NOMO-1 (cell line): Measurements from ENCODE around the gene CCDC154.
"Not testable (repeated sequence)": the region's sequence is repeated elsewhere in the genome, so short reads cannot be mapped to it uniquely, and the experiment has no call there.

Experiments
- DNase-seq, 2 experiments: peaks; one replicate each; lab custom pipeline; 2025; ENCODE audit not compliant: unreplicated experiment in 2 of 2; lab: John Stamatoyannopoulos, UW

CCDC154 gene

DNA sequence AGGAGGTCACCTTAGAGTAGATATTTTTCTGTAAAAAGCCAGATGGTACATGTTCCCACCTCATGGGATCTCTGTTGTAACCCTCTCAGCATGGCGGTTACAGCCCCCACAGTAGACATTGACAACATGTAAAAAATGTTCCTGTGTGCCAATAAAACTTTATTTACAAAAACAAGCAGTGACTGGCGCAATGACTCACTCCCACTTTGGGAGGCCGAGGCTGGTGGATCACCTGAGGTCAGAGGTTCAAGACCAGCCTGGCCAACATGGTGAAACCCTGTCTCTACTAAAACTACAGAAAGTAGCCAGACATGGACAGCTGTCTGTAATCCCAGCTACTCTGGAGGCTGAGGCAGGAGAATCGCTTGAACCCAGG is 4.7 kb downstream of the CCDC154 start:
- DNase-seq, result not testable (repeated sequence)

DNA sequence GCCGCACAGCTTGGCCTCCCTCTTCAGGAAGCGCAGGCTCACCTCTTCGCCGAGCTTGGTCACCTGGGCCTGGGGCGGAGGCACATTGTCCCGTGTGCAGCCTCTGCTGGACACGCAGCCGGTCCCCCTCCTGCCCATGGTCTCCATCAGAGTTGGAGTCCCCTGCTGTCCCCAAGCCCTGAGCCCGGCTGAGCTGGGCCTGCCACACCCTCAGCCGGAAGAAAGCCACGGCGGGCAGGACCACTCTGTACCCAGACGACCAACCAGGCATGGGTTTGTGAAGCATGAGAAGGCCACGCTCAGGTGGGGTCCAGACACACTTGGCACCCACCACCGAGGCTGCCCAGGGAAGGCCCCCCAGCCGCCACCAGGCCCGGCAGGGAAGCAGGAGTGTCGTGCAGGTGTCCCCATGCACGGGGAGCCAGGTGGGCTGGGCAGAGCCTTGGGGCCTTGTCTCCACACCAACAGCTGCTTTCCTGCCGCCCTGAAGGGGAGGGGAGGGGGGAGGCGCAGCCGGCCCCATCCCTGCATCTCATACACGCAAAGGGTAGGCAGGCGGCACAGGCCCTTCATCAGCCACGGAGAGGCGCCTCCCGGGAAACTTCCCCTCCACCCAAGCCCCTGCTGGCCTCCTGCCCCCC is 5.2 kb downstream of the CCDC154 start:
- DNase-seq, result no peak

GRCh38 chr16:1438229-1439057 is 5.9 kb downstream of the CCDC154 start:
- no peak for DNase-seq

- no peak for DNase-seq
Measured at GRCh38 chr16:1437606-1438005, 6.8 kb downstream of the CCDC154 start.

DNA sequence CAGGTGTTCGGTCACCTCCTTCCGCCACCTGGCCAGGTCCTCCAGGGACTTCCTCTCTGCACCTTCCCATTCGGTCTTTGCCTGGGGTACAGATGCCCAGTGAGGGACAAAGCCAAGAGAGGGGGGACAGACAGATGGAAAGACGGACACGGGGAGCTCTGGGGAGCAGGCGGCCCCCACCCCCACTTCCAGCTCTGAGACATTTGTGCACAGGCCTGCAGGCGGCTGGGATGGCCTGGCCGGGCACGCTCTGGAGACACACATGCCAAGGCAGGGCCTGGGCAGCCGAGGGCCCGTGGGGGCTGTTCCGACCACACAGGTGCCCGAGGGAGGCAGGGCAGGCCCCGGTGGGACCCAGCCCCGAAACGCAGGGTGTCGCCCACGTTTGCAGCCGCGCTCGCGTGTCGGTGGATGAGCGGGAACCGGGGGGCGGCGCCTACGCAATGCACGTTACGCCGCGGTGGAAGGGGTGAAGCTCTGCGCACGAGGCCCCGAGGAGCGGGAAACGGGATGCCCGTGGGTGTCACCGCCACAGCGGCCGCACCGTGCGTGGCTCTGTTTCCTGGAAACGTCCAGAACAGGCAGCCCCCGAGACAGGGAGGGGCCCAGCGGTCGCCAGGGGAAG is 7.5 kb downstream of the CCDC154 start:
- DNase-seq, result no peak

- DNase-seq, result no peak
Measured at GRCh38 chr16:1435921-1436697, 8.2 kb downstream of the CCDC154 start.

- DNase-seq, result no peak
Measured at GRCh38 chr16:1434644-1435592, 9.4 kb downstream of the CCDC154 start.

GRCh38 chr16:1433756-1434155 is 10.6 kb downstream of the CCDC154 start:
- DNase-seq, result no peak

DNA sequence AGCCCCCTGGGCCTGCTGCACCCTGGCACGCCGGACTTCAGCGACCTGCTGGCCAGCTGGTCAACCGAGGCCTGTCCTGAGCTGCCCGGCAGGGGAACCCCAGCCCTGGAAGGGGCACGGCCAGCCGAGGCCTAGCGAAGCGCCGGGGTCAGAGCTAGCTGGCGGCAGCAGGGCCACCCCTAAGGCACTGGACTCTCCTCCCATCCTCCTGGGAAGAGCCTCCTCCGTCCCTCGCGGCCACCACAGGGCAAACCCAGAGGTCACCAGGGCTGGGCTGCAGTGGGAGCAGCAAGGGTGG is 11.1 kb downstream of the CCDC154 start:
- no peak for DNase-seq

DNA sequence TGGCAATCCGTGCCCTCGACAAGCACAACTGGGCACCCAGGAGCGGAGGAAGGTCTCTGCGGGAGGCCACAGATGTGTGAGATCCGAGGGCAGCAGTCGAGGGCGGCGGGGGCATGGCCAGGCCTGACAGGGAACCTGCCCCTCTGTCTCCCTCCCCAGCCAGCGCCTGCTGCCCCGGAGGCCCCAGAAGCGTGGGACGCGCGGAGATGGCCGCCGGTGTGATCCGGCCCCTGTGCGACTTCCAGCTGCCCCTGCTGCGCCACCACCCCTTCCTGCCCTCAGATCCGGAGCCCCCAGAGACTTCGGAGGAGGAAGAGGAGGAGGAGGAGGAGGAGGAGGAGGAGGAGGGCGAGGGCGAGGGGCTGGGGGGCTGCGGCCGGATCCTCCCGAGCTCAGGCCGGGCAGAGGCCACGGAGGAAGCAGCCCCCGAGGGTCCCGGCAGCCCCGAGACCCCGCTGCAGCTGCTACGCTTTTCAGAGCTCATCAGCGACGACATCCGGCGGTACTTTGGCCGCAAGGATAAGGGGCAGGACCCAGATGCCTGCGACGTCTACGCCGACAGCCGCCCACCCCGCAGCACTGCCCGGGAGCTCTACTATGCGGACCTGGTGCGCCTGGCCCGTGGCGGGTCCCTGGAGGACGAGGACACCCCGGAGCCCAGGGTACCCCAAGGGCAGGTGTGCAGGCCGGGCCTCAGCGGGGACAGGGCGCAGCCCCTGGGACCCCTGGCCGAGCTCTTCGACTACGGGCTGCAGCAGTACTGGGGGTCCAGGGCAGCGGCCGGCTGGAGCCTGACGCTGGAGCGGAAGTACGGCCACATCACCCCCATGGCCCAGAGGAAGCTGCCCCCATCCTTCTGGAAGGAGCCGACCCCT is 11.7 kb downstream of the CCDC154 start:
- DNase-seq, result no peak

- no peak for DNase-seq
Measured at GRCh38 chr16:1431497-1432270, 12.7 kb downstream of the CCDC154 start.

DNA sequence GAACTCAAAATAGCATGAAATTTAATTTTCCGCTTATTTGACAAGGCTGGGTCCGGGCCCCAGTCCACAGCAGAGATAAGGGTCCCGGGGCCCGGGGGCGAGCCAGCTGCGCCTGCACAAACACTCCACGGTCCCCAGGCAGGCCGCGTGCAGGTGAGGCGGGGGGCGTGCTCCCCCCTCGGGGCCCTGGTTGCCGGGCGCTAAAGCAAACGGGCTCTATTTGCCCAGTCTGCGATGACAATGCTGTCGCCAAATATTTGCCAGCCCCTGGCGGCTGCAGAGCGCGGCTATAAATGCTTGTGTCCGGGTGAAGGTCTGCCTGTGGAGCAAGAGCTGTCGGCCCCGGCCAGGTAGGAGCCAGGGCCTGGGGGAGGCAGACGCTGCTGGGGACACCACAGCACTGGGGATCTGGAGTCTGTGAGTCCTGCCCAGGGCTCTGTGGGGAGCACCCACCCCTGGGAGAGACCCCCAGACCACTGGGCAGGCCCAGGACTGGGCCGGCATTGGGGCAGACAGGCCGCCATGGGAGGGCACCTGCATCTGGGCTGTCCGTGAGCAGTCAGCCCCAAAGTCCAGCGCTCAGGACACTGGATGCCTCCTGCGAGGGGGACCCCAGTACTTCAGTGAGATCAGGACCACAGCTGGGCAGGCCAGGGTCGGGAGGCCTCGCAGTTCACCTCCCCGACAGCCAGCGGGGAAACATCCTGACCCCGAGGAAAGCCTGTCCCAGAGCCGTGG is 13.4 kb downstream of the CCDC154 start, which contains the start of gene PERCC1:
TSS of gene PERCC1 (plus strand) at position 320 of the 738 bp plus-strand sequence. CDS start 1,516 bp downstream, outside the sequence.
- DNase-seq, result no peak

DNA sequence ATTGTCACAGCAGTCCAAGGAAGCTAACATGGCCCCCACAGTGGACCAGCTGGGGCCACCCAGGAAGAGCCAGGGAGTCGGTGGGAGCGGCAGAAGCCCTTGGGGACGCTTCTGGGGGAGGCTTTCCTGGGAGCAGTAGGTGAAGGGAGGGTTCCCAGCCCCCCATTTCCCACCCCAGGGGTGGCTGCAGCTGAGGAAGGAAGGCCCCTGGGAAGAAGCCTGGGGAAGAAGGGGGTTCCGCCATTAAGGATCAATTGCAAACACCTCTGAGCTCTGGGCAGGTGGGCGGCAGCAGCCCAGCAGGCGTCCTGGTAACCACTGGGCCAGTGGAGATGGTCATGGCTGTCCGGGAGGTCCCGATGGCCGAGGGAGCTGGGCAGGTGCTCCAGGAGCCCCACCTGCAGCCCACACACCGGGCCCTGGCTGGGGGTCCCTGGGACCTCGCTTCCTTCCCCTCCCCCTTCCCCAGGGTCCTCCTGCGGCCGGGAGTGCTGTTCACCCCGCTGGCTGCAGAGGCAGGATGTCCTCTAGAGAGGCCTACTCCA is 14.1 kb downstream of the CCDC154 start:
- no peak for DNase-seq

- DNase-seq, result no peak
Measured at GRCh38 chr16:1429631-1430030, 14.7 kb downstream of the CCDC154 start.

- DNase-seq, result no peak
Measured at GRCh38 chr16:1429012-1429411, 15.3 kb downstream of the CCDC154 start.

DNA sequence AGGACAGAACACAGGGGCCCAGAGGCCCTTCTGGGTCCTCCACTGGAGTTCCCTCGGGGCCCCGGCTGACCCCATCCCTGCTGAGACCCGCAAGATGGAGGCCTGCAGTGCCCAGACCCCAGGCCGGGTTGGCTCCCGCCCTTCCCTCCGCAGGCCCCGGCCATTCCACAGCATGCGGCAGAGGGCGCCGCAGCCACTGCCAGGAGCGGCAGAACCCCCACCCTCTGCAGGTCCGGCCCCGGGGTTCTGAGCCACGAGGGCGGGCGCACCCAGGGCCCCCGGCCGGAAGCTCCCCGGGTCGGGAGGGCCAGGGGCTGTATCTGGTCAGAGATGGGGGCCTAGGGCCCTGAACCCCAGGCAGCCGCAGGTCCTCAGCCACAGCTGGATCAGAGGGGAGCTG is 15.8 kb downstream of the CCDC154 start:
- DNase-seq, result peak; percentile 76 to 79
